HG03457 (cell line): ENCODE results near the gene CRB2.

Experiments used
- ATAC-seq: cut with Tn5 transposase; IDR thresholded peaks from one replicate; pipeline ENCODE4 v1.9.1; 2021; ENCODE audit warnings: moderate number of reproducible peaks; ENCODE audit not compliant: unreplicated experiment

Gene CRB2

GRCh38 chr9:123377211-123377971 is 21.4 kb downstream of the CRB2 start:
- ATAC-seq: no peak

DNA sequence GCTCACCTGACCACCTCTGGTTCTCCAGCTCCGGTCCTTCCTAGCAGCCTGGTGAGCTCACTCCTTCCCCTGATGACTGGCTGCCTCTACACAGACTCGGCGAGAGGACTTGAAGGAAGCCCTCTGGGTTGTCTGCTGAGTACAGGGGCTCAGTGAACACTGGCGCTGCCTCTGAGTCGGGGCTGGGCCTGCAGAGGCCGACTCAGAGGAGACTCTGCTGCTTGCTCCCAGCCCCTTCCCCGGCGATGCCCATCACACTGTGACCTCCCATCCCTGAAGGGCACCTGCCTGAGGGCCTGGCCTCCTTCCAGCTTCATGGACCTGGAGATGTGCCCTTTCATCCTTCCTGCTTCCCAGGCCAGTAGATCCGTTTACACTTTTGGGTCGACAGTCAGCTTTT is 22.0 kb downstream of the CRB2 start:
- no peak for ATAC-seq

DNA sequence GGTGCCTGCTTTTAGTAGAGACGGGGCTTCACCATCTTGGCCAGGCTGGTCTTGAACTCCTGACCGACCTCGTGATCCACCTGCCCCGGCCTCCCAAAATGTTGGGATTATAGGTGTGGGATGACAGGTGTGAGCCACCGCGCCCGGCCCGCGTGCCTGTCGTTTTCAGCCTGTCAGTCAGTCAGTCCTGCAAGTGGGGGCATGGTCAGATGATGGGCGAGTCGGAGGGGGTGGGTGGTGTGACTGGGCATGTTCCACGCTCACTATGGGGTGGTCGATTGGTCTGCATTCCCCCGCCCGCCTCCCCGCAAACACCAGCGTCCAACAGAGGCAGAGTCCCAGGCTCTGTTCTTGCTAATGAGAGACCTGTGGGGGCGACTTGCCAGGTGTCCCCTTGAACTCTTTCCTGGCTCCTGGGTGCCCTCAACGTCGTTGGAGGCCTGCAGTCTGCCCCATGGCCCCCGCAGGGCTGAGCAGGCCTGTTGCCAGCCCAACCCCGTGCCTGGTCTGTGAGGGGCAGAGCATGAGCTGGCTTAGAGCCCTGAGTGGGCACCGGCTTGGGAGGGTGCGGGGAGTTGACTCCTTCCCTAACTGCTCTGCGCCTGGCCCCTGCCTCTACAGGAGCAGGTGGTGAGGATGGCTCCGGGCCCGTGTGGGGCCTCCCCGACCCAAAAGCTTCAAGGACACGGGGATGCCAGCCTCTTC is 23.1 kb downstream of the CRB2 start:
- no peak for ATAC-seq

- ATAC-seq: no peak
Observed at GRCh38 chr9:123380852-123381705, 25.1 kb downstream of the CRB2 start.

GRCh38 chr9:123382653-123383511 is 26.9 kb downstream of the CRB2 start:
- ATAC-seq: no peak

- ATAC-seq: no peak
Observed at GRCh38 chr9:123383512-123384170, 27.6 kb downstream of the CRB2 start.

GRCh38 chr9:123387686-123388085 is 31.7 kb downstream of the CRB2 start:
- ATAC-seq: no peak

DNA sequence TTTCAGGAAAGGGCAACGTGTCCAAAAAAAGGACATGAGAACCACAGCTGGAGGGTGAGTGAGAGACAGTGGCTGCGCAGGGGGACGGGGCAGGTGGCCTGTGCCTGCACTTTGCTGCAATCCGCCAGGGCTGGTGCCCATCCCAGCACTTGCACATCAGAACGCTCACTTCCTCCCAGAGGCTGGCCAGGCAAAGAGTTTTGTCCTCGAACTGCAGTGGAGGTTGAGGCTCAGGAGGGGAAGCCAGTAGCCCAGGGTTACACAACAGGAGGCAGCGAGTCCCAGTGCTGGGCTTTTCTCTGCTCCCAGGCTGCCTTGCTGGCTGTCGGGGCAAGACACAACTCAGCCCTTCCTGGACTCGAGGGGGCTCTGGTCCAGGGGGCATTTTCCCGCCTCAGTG is 33.1 kb downstream of the CRB2 start:
- ATAC-seq: no peak

GRCh38 chr9:123389698-123390097 is 33.7 kb downstream of the CRB2 start:
- ATAC-seq: no peak

GRCh38 chr9:123390337-123391135 is 34.5 kb downstream of the CRB2 start:
- no peak for ATAC-seq

GRCh38 chr9:123391233-123391632 is 35.2 kb downstream of the CRB2 start:
- no peak for ATAC-seq

- ATAC-seq: no peak
Observed at GRCh38 chr9:123391946-123392345, 35.9 kb downstream of the CRB2 start.

DNA sequence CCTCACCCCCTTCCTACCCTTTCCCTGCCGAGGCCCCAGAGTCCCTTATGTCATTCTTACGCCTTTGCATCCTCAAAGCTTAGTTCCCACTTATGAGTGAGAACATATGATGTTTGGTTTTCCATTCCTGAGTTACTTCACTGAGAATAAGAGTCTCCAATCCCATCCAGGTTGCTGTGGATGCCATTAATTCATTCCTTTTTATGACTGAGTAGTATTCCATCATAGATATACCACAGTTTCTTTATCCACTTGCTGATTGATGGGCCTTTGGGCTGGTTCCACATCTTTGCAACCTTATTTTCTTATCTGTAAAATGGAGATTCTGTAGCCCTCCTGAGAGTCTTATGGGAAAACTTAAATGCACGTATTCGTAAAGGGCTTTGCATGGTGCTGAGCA is 36.8 kb downstream of the CRB2 start:
- ATAC-seq: no peak

DNA sequence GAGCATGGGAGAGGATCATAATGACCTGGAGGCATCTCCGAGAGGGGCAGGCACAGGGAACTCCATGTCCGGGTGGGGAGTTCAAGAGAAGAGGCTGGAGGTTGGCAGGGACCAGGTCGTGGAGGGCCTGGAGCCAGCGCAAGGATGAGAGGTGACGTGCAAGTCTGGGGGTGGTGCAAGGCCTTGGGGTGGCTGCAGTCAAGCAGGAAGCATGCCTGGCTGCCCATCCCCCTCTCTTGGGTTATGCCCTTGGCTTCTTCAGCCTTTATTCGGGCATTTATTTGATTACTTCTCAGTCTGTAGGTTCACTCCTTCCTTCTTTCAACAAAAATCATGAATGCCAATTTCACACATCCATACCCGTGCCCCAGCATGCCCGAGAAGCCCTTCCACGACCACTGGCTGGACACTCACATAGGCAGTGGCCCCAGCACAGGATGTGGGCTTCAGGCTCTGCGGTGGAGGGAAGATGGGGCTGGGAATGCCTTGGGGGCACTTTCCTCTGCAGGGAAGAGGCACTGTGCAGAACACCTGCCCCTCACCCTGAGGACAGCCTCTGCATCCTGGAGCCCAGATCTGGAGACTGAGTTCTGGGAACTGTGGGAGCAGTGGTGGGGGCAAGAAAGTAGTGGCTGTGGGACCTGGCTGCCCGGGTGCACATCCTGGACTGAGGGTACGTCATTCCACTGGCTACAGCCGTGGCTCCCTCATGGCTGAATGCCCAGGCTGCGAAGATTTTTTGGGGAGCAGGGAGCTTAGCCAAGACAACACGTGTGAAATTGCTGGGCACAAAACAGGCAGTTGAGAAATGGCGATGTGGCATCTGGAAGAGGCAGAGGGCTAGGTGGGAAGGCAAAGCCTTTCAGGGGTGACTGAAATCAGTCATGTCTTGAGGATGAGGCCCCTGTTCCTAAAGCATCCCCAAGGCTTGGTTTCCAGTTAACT is 38.6 kb downstream of the CRB2 start:
- ATAC-seq: no peak

GRCh38 chr9:123395276-123395688 is 39.3 kb downstream of the CRB2 start:
- ATAC-seq: no peak

DNA sequence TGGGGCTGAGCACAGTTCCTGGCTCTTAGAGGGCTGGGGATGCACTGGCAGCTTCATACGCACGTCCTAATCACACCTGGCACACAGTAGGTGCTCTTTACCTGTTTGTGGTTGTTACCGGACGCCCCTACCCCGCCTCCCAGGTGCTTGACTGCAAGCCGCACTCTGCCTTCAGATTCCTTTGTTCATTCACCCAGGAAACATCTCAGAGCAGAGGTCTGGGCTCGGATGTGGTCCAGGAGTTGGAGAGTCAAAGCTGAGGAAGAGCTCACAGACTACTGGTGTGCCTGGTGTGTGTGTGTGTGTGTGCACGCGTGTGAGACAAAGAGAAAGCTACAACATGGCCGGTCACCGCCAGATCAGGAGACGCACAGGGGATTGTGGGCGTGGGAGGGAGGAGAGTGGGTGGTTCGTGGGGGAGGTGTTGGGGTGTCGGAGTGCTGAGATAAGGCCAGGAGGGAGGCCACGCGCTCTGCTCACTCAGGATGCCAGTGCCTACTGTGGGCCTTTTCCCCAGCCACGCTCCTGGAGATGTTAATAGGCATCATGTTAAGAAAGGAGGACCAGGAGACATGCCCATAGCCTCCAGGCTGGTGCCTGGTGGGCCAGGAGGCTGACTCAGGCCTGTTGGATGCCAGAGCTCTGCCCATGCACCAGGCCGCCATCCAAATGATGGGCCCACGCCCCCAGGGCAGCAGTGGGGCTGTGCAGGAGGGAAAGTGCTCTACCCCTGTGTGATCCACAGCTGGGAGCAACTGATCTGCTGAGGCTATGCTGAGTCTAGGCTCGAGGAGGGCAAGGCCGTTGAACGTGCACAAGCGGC is 39.9 kb downstream of the CRB2 start:
- ATAC-seq: no peak

GRCh38 chr9:123397975-123398374 is 42.0 kb downstream of the CRB2 start:
- no peak for ATAC-seq
